ENCODE results near the gene CT45A9. TPM values are rescaled to one million over a fixed set of nuclear protein-coding genes. Genes with fewer than 3 reads are reported as not detected.
"Not testable (repeated sequence)": the region's sequence is repeated elsewhere in the genome, so short reads cannot be mapped to it uniquely, and the experiment has no call there.

CT45A9 gene
- polyA plus RNA-seq, 1 donor from 2014 or later = not detected

DNA sequence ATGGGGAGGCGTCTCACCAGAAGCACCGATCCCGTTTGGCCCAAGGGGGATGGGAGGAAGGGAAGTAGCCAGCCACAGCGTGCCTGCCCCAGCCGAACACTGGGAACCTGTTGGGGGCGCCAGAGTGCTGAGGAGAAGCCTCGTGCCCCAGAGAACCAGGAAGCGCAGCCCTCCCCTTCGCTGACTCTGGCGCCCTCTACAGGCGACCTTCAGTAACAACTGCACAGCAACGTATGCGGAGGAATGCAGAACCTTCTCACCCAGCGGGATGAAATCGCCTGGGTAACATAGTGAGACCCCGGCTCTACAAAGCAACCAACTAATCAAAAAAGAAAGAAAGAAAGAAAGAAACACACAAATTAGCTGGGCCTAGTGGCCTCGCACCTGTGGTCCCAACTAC is 34.4 kb downstream of the CT45A9 start, which contains the start of gene CT45A7:
CT45A7 (minus strand) TSS at position 101 of the 400 bp plus-strand sequence. CDS start 3,747 bp downstream, outside the sequence.
- H3F3A ChIP-seq (ENCODE audit: insufficient read depth, low read length, poor library complexity, severe bottlenecking); H3K27ac ChIP-seq (ENCODE audit: low read length); H3K4me2 ChIP-seq (ENCODE audit: low read length); H3K9me3 ChIP-seq (ENCODE audit: low read length); H4K20me1 ChIP-seq (ENCODE audit: insufficient read depth); H3K9me2 ChIP-seq (ENCODE audit: insufficient read depth, low read length); H2AFZ ChIP-seq (ENCODE audit: low read depth, low read length); H3K9ac ChIP-seq (ENCODE audit: low read length); H3K79me2 ChIP-seq (replicated peaks; ENCODE audit: insufficient read depth, low read length); H3K27me3 ChIP-seq (ENCODE audit: insufficient read depth, low read depth, low read length); H3K4me3 ChIP-seq (ENCODE audit: low read length); H3K36me3 ChIP-seq (ENCODE audit: insufficient read depth, low read length): not testable (repeated sequence)

DNA sequence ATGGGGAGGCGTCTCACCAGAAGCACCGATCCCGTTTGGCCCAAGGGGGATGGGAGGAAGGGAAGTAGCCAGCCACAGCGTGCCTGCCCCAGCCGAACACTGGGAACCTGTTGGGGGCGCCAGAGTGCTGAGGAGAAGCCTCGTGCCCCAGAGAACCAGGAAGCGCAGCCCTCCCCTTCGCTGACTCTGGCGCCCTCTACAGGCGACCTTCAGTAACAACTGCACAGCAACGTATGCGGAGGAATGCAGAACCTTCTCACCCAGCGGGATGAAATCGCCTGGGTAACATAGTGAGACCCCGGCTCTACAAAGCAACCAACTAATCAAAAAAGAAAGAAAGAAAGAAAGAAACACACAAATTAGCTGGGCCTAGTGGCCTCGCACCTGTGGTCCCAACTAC is 51.7 kb downstream of the CT45A9 start, which contains the start of gene CT45A2:
CT45A2 (minus strand) TSS at position 101 of the 400 bp plus-strand sequence. CDS start 3,747 bp downstream, outside the sequence.
- H3K9ac ChIP-seq (ENCODE audit: low read length); H2AFZ ChIP-seq (ENCODE audit: low read depth, low read length); H4K20me1 ChIP-seq (ENCODE audit: insufficient read depth); H3K9me2 ChIP-seq (ENCODE audit: insufficient read depth, low read length); H3K4me2 ChIP-seq (ENCODE audit: low read length); H3K27me3 ChIP-seq (ENCODE audit: insufficient read depth, low read depth, low read length); H3K27ac ChIP-seq (ENCODE audit: low read length); H3K9me3 ChIP-seq (ENCODE audit: low read length); H3F3A ChIP-seq (ENCODE audit: insufficient read depth, low read length, poor library complexity, severe bottlenecking); H3K4me3 ChIP-seq (ENCODE audit: low read length); H3K79me2 ChIP-seq (replicated peaks; ENCODE audit: insufficient read depth, low read length); H3K36me3 ChIP-seq (ENCODE audit: insufficient read depth, low read length): not testable (repeated sequence)

Other genes with a start within 250 kb of the CT45A9 start
- not detected in 2 replicates for gene CT45A1, start 158.2 kb downstream of the CT45A9 start, polyA plus RNA-seq
- gene CT45A3, start 103.6 kb downstream of the CT45A9 start, polyA plus RNA-seq = not detected in 2 replicates
- not detected in 2 replicates for gene CT45A5, start 86.3 kb downstream of the CT45A9 start, polyA plus RNA-seq
- gene CT45A6, start 69.0 kb downstream of the CT45A9 start, polyA plus RNA-seq = not detected in 2 replicates
- gene CT45A2, start 51.8 kb downstream of the CT45A9 start, polyA plus RNA-seq = not detected in 2 replicates
- gene CT45A7, start 34.5 kb downstream of the CT45A9 start, polyA plus RNA-seq = not detected in 2 replicates
- not detected in 2 replicates for gene CT45A8, start 17.3 kb downstream of the CT45A9 start, polyA plus RNA-seq
- not detected in 2 replicates for gene CT45A10, start 21.6 kb upstream of the CT45A9 start, polyA plus RNA-seq
- not detected in 2 replicates for gene SAGE1, start 21.9 kb upstream of the CT45A9 start, polyA plus RNA-seq
- gene MMGT1, start 102.2 kb upstream of the CT45A9 start, polyA plus RNA-seq = 16.5 and 17.5 TPM in 2 replicates
- gene SLC9A6, start 113.6 kb upstream of the CT45A9 start, polyA plus RNA-seq = 98.5 and 103 TPM in 2 replicates